Left renal cortex interstitium (tissue), 4 donors: ENCODE measurements around the gene CCDC198. TPM values are rescaled to one million over a fixed set of nuclear protein-coding genes. Genes with fewer than 3 reads are reported as not detected.
A peak's percentile ranks its signal among the peaks of the same experiment; 100 is the strongest.

Experiments used
- DNase-seq, 4 donors: peaks; one replicate each; pipeline ENCODE4 v3.0.0-alpha.2; 2013; ENCODE audit warnings: low read depth in 4 of 4, low spot score in 2 of 4, missing footprints in 1 of 4
- polyA plus RNA-seq, 4 donors: library from polyadenylated mRNA; unstranded; fragments of 120-200 nt; gene quantifications; one replicate each; pipeline ENCODE4 v1.2.1, GENCODE V29; 2013; ENCODE audit not compliant: insufficient read length in 4 of 4

Gene CCDC198
- 100 to 1,000 TPM; 137 to 514 (median 273) TPM for polyA plus RNA-seq

GRCh38 chr14:57493467-57494181 lies at the start of gene CCDC198:
CCDC198 (minus strand) TSS chr14:57493857; CDS start chr14:57493715, 142 bp downstream.
- DNase-seq, result peak in 1 of 4 donors; percentile 70

- no peak for DNase-seq
These were observed 39.6 kb upstream of the CCDC198 start for GRCh38 chr14:57533214-57533613.

- no peak for DNase-seq
These were observed 36.9 kb upstream of the CCDC198 start for GRCh38 chr14:57530571-57530970.

GRCh38 chr14:57526942-57527341 lies 33.3 kb upstream of the CCDC198 start:
- no peak for DNase-seq

GRCh38 chr14:57519043-57519442 lies 25.4 kb upstream of the CCDC198 start:
- no peak for DNase-seq

- no peak for DNase-seq
These were observed 18.6 kb upstream of the CCDC198 start for GRCh38 chr14:57512220-57512619.

- no peak for DNase-seq
These were observed 15.1 kb upstream of the CCDC198 start for GRCh38 chr14:57508756-57509155.

- no peak for DNase-seq
These were observed 9.1 kb upstream of the CCDC198 start for GRCh38 chr14:57502586-57503254.

GRCh38 chr14:57501039-57501557 lies 7.4 kb upstream of the CCDC198 start:
- no peak for DNase-seq

GRCh38 chr14:57498659-57499058 lies 5.0 kb upstream of the CCDC198 start:
- no peak for DNase-seq

- DNase-seq, result no peak
These were observed 4.4 kb upstream of the CCDC198 start for GRCh38 chr14:57498035-57498434.

- DNase-seq, result no peak
These were observed 1.8 kb upstream of the CCDC198 start for GRCh38 chr14:57495416-57495815.

- no peak for DNase-seq
These were observed 798 bp downstream of the CCDC198 start for GRCh38 chr14:57492859-57493258.

GRCh38 chr14:57491640-57492039 lies 2.0 kb downstream of the CCDC198 start:
- no peak for DNase-seq

GRCh38 chr14:57487771-57488170 lies 5.9 kb downstream of the CCDC198 start:
- no peak for DNase-seq

GRCh38 chr14:57486767-57487379 lies 6.8 kb downstream of the CCDC198 start:
- peak in 1 of 4 donors; percentile 40 for DNase-seq

- DNase-seq, result no peak
These were observed 8.0 kb downstream of the CCDC198 start for GRCh38 chr14:57485635-57486034.

- no peak for DNase-seq
These were observed 11.5 kb downstream of the CCDC198 start for GRCh38 chr14:57482120-57482519.

GRCh38 chr14:57480051-57480450 lies 13.6 kb downstream of the CCDC198 start:
- DNase-seq, result no peak

GRCh38 chr14:57479197-57479596 lies 14.5 kb downstream of the CCDC198 start:
- DNase-seq, result no peak

- DNase-seq, result no peak
These were observed 15.6 kb downstream of the CCDC198 start for GRCh38 chr14:57478050-57478449.
